BLaER1 treated with 17β-estradiol and CSF1 and Interleukin-3, amounts not matched to agents 10 nM and 100 nM (cell line): Measurements from ENCODE around the gene TSPY10.
"Not testable (repeated sequence)": the region's sequence is repeated elsewhere in the genome, so short reads cannot be mapped to it uniquely, and the experiment has no call there.

Source experiments
- H3K27ac ChIP-seq, 11 experiments: shearing (Covaris generic); formaldehyde crosslinking; 2 replicates each; pipeline ENCODE4 v1.8.1; 2022
- H3K27me3 ChIP-seq, 11 experiments: shearing (Covaris generic); formaldehyde crosslinking; 2 replicates each; pipeline ENCODE4 v1.8.1; 2022
- H3K36me3 ChIP-seq, 11 experiments: shearing (Covaris generic); formaldehyde crosslinking; 2 replicates each; pipeline ENCODE4 v1.8.1; 2022
- H3K4me1 ChIP-seq, 10 experiments: shearing (Covaris generic); formaldehyde crosslinking; 2 replicates each; pipeline ENCODE4 v1.8.1; 2022
- H3K4me2 ChIP-seq, 11 experiments: shearing (Covaris generic); formaldehyde crosslinking; 2 replicates each; pipeline ENCODE4 v1.8.1; 2022
- H3K4me3 ChIP-seq, 10 experiments: shearing (Covaris generic); formaldehyde crosslinking; 2 replicates each; pipeline ENCODE4 v1.8.1; 2022
- H3K9ac ChIP-seq, 11 experiments: shearing (Covaris generic); formaldehyde crosslinking; 2 replicates each; pipeline ENCODE4 v1.8.1; 2022
- H3K9me3 ChIP-seq, 11 experiments: shearing (Covaris generic); formaldehyde crosslinking; replicated peaks in 1 of 11; 2 replicates each; pipeline ENCODE4 v1.8.1; 2022
- H4K20me1 ChIP-seq, 11 experiments: shearing (Covaris generic); formaldehyde crosslinking; 2 replicates each; pipeline ENCODE4 v1.8.1; 2022

The TSPY10 gene, protein sequence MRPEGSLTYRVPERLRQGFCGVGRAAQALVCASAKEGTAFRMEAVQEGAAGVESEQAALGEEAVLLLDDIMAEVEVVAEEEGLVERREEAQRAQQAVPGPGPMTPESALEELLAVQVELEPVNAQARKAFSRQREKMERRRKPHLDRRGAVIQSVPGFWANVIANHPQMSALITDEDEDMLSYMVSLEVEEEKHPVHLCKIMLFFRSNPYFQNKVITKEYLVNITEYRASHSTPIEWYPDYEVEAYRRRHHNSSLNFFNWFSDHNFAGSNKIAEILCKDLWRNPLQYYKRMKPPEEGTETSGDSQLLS

DNA sequence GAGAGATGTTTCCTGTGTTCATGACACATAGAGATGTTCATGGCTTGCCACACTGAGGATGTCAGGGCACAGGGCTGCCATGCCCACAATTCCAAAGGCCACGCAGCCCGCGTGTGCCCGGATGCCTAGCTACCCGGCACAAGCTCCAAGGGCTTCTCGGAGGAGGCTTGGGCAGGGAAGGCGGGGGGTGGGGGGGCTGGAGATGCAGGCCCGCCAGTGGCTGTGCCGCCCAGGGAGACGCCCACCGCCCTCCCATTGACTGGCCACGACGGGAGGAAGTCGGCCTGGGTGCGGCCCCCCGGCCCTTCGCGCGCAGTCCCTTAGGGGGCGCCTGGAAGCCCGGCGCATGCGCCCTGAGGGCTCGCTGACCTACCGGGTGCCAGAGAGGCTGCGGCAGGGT lies at the start of gene TSPY10:
TSS of gene TSPY10 (plus strand) at position 301 of the 400 bp plus-strand sequence. CDS start at position 347, 46 bp downstream.
- H3K4me3 ChIP-seq, H3K4me2 ChIP-seq, H3K4me1 ChIP-seq, H3K27me3 ChIP-seq, H3K9me3 ChIP-seq, H3K36me3 ChIP-seq, H3K9ac ChIP-seq, H3K27ac ChIP-seq, H4K20me1 ChIP-seq: not testable (repeated sequence)

DNA sequence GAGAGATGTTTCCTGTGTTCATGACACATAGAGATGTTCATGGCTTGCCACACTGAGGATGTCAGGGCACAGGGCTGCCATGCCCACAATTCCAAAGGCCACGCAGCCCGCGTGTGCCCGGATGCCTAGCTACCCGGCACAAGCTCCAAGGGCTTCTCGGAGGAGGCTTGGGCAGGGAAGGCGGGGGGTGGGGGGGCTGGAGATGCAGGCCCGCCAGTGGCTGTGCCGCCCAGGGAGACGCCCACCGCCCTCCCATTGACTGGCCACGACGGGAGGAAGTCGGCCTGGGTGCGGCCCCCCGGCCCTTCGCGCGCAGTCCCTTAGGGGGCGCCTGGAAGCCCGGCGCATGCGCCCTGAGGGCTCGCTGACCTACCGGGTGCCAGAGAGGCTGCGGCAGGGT lies 40.7 kb upstream of the TSPY10 start, which contains the start of gene TSPY9:
TSS of gene TSPY9 (plus strand) at position 301 of the 400 bp plus-strand sequence. CDS start at position 347, 46 bp downstream.
- H3K9ac ChIP-seq, H3K27ac ChIP-seq, H3K27me3 ChIP-seq, H3K4me1 ChIP-seq, H3K4me3 ChIP-seq, H3K36me3 ChIP-seq, H4K20me1 ChIP-seq, H3K9me3 ChIP-seq, H3K4me2 ChIP-seq: not testable (repeated sequence)

DNA sequence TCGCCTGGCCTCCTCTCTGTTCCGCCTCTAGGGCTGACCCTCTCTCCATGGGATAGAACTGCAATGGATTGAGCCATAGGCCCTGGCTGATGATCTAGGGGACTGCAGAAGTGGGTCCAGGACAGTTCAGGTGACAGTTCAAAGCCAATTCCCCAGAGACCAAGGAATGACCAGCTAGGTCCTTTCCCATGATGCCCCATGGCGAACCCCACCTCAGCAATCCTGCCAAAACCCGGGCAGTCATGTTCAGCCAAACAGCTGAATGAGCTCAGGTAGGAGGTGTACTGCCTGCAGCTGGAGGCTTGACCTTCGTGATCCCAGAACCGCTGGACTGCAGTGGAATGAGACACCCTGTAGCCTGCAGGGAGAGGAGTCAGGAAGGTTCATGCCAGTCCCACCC lies 23.3 kb upstream of the TSPY10 start:
- not testable (repeated sequence) for H3K27ac ChIP-seq, H3K4me2 ChIP-seq, H3K36me3 ChIP-seq, H3K27me3 ChIP-seq, H3K4me3 ChIP-seq, H3K4me1 ChIP-seq, H3K9ac ChIP-seq, H4K20me1 ChIP-seq, H3K9me3 ChIP-seq

DNA sequence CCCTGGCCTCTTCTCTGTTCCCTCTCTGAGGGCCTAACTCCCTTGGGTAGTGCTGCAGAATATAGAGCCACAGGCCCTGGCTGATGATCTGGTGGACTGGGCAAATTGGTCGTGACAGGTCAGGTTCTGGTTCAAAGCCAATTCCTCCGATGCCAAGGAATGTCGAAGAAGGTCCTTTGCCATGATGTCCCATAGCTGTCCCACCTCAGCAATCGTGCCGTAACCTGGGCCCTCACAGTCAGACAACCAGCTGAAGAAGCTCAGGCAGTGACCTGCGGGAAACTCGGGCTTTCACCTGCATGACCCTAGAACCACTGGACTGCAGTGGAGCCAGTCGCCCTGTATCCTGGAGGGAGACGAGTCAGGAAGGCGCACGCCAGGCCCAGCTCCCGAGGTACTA lies 11.4 kb upstream of the TSPY10 start:
- not testable (repeated sequence) for H3K27ac ChIP-seq, H3K9me3 ChIP-seq, H3K9ac ChIP-seq, H3K36me3 ChIP-seq, H4K20me1 ChIP-seq, H3K4me1 ChIP-seq, H3K4me2 ChIP-seq, H3K27me3 ChIP-seq, H3K4me3 ChIP-seq
